Fibroblast of the aortic adventitia (primary cell): Measurements from ENCODE around the gene ALDH7A1. TPM values are rescaled to one million over a fixed set of nuclear protein-coding genes. Genes with fewer than 3 reads are reported as not detected.

ENCODE experiments used
- DNase-seq: peaks from one replicate; pipeline ENCODE4 v3.0.0-alpha.2; 2010; ENCODE audit warnings: low read depth
- H3K4me3 ChIP-seq: 2 replicates; pipeline ENCODE4 v1.5.1; 2011; ENCODE audit warnings: low read depth, mild to moderate bottlenecking, control low read depth, low read length, moderate library complexity
- CTCF ChIP-seq: IDR thresholded peaks from 2 replicates; pipeline ENCODE4 v1.5.1; 2011; ENCODE audit warnings: mild to moderate bottlenecking, low read length, control low read depth, inconsistent platforms; ENCODE audit not compliant: insufficient read depth
- total RNA-seq: library from RNA; depleted of rRNA; stranded (reverse); fragments of >200 nt; gene quantifications from 2 replicates; pipeline ENCODE4 v1.2.3, GENCODE V29; 2012; ENCODE audit warnings: low replicate concordance

Gene ALDH7A1
- total RNA-seq, 1 donor = 33.6 TPM

GRCh38 chr5:126499853-126500342 is 95.1 kb downstream of the ALDH7A1 start:
- DNase-seq = peak; percentile 34
- peak; percentile 57 for TF ChIP-seq CTCF
- no peak overlapping the region for H3K4me3 ChIP-seq

DNA sequence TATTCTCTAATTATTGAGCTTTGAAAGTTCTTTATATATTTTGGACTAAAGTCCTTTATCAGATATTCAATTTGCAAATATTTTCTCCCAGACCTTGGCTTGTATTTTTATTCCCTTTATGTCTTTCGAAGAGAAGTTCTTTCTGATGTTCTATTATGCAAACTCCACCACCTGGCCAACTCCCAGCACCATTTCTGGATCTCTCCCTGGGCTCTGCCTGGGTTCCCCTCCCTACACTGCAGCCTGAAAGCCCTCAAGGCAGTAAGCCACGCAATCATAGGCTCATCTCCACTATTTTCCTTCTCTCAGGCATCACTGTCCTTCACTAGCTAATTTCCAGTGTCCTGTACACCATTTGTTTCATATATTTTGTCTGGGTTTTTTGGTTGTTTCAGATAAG is 95.7 kb downstream of the ALDH7A1 start:
- H3K4me3 ChIP-seq = no peak overlapping the region
- DNase-seq = no peak
- TF ChIP-seq CTCF = no peak

DNA sequence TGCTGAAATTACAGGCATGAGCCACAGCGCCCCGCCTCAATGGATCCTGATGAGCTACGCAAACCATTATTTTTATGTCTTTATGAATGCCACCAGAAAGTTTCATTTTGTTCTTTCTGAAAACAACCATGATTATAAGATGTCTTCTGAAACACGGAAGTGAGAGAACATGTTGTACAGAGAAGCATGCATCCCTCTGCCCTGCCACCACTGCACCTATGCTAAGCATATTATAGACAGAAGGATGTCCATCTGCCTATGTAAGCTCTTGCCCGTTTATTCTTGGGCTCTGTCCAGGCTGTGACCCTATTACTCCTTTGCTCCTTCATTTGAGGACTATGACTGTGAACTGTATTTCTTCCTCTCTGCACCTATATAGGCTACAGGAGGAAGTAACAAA is 97.5 kb downstream of the ALDH7A1 start:
- DNase-seq = no peak
- no peak for TF ChIP-seq CTCF
- no peak overlapping the region for H3K4me3 ChIP-seq

- no peak for TF ChIP-seq CTCF
- DNase-seq = no peak
- no peak overlapping the region for H3K4me3 ChIP-seq
These were observed 100.6 kb downstream of the ALDH7A1 start for GRCh38 chr5:126494393-126494792.

- no peak overlapping the region for H3K4me3 ChIP-seq
- peak; percentile 22 for TF ChIP-seq CTCF
- no peak for DNase-seq
These were observed 102.1 kb downstream of the ALDH7A1 start for GRCh38 chr5:126492939-126493338.

- no peak overlapping the region for H3K4me3 ChIP-seq
- DNase-seq = peak; percentile 66
- TF ChIP-seq CTCF = peak; percentile 24
These were observed 104.7 kb downstream of the ALDH7A1 start for GRCh38 chr5:126490167-126490940.
